PC-3 (cell line): ENCODE results near the gene TFG. TPM values are rescaled to one million over a fixed set of nuclear protein-coding genes. Genes with fewer than 3 reads are reported as not detected.
A peak's percentile ranks its signal among the peaks of the same experiment; 100 is the strongest.

Experiments
- ATAC-seq: fragments of 200-7000 bp; cut with Tn5 transposase; 2 replicates; pipeline ENCODE4 v1.9.1; 2020; ENCODE audit warnings: mild to moderate bottlenecking, moderate library complexity
- BruUV-seq: library from RNA; stranded (reverse); fragments of 400-500 nt; replicated peaks from 2 replicates; lab custom pipeline; 2021; lab: Mats Ljungman, UMichigan
- CTCF ChIA-PET: fragments of 300-600 bp; sonication (Branson Sonifier 250); formaldehyde crosslinking; loops from one replicate; lab custom pipeline; 2022; ENCODE audit warnings: antibody characterized with exemption; lab: Charles Lee
- POLR2A ChIA-PET: fragments of 300-600 bp; sonication (Branson Sonifier 250); formaldehyde crosslinking; loops from one replicate; lab custom pipeline; 2022; ENCODE audit warnings: antibody characterized with exemption; ENCODE audit not compliant: unreplicated experiment; lab: Charles Lee
- DNase-seq: peaks from one replicate; pipeline ENCODE4 v3.0.0-alpha.2; 2015
- H2AFZ ChIP-seq: fragments of 300-600 bp; sonication (generic); 2 replicates; pipeline ENCODE4 v1.6.0; 2016; ENCODE audit warnings: antibody characterized with exemption, low read length
- H3F3A ChIP-seq: fragments of 300-600 bp; sonication (generic); one replicate; pipeline ENCODE4 v1.6.0; 2017; ENCODE audit warnings: antibody characterized with exemption, low read length, control low read depth, mild to moderate bottlenecking; ENCODE audit not compliant: unreplicated experiment
- H3K27ac ChIP-seq: fragments of 300-600 bp; sonication (generic); 2 replicates; pipeline ENCODE4 v1.5.1; 2016; ENCODE audit warnings: mild to moderate bottlenecking, low read length
- H3K27me3 ChIP-seq: fragments of 300-600 bp; sonication (generic); 2 replicates; pipeline ENCODE4 v1.6.1; 2016; ENCODE audit warnings: low read length, mixed read lengths
- H3K36me3 ChIP-seq: fragments of 300-600 bp; sonication (generic); 2 replicates; pipeline ENCODE4 v1.6.1; 2016; ENCODE audit warnings: low read depth, mixed run types, low read length, mixed read lengths
- H3K4me1 ChIP-seq: fragments of 300-600 bp; sonication (generic); 2 replicates; pipeline ENCODE4 v1.5.1; 2016; ENCODE audit warnings: low read length; ENCODE audit not compliant: insufficient read depth
- H3K4me2 ChIP-seq: fragments of 300-600 bp; sonication (generic); 2 replicates; pipeline ENCODE4 v1.6.0; 2016; ENCODE audit warnings: low read length
- H3K4me3 ChIP-seq: fragments of 300-600 bp; sonication (generic); 2 replicates; pipeline ENCODE4 v1.5.1; 2016; ENCODE audit warnings: mild to moderate bottlenecking, low read length, mixed read lengths
- H3K79me2 ChIP-seq: fragments of 300-600 bp; sonication (generic); 2 replicates; pipeline ENCODE4 v1.6.1; 2017; ENCODE audit warnings: low read length, mixed read lengths
- H3K9ac ChIP-seq: fragments of 300-600 bp; sonication (generic); 2 replicates; pipeline ENCODE4 v1.6.0; 2016; ENCODE audit warnings: mild to moderate bottlenecking, low read length
- H3K9me2 ChIP-seq: fragments of 300-600 bp; sonication (generic); replicated peaks from 2 replicates; pipeline ENCODE4 v1.6.1; 2016; ENCODE audit warnings: mixed run types, low read length, mixed read lengths
- H3K9me3 ChIP-seq: fragments of 300-600 bp; sonication (generic); 2 replicates; pipeline ENCODE4 v1.6.1; 2016; ENCODE audit warnings: low read length, mixed read lengths
- H4K20me1 ChIP-seq: fragments of 300-600 bp; sonication (generic); 2 replicates; pipeline ENCODE4 v1.6.1; 2016; ENCODE audit warnings: low read length, mixed read lengths
- EZH2 ChIP-seq: fragments of 300-600 bp; sonication (generic); IDR thresholded peaks from one replicate; pipeline ENCODE4 v1.6.1; 2017; ENCODE audit warnings: antibody characterized with exemption, mild to moderate bottlenecking, low read length; ENCODE audit not compliant: unreplicated experiment
- EZH2phosphoT487 ChIP-seq: fragments of 300-600 bp; sonication (generic); IDR thresholded peaks from 2 replicates; pipeline ENCODE4 v1.6.1; 2018; ENCODE audit warnings: mild to moderate bottlenecking, antibody characterized with exemption, low read length, borderline replicate concordance
- intact Hi-C: fragments of 100-400 bp; cut with micrococcal nuclease; formaldehyde crosslinking; loops from 2 replicates; pipeline ENCODE4 v1.9.0; 2023
- total RNA-seq: library from RNA; depleted of rRNA; stranded (reverse); fragments of >200 nt; gene quantifications from 2 replicates; pipeline ENCODE4 v1.2.3, GENCODE V29; 2014
- TF ChIP-seq, protein P1 (sequence below): fragments of 300-600 bp; sonication (generic); conservative IDR thresholded peaks from 2 replicates; pipeline ENCODE4 v1.5.1; 2017; ENCODE audit warnings: antibody characterized with exemption, low read depth, mild to moderate bottlenecking, low read length

The TFG gene
- total RNA-seq, 1 experiment from 2014 or later: 97.9 TPM

DNA sequence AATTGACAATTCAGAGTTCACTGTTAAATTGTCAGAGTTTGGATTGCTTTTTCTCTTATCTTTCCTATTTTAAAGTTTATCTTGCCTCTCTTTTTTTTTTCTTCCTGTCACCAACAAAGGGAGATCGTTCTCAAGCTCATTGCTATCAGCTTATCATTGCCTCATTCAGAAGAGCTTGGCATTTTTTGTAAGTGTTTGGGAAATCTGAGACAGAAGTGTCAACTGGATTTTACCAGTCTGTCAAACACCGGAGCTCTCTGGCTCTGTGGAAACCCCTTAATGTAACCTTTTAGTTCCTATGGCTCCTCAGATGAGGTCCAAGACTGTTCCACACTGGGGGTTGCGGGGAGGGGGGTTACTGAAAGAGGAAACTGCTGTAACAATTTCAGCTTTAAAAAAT lies 10.6 kb upstream of the TFG start:
- Histone ChIP-seq H3K9me3 (no peaks in the 10 kb centered on the region), H3K4me1 (peaks cover 12% of the 10 kb centered on the region; the same call in 1 of the 2 replicates), H3K9ac (no peak overlapping the region), H3F3A (no peaks in the 10 kb centered on the region), H2AFZ (no peak overlapping the region), H3K36me3 (no peaks in the 10 kb centered on the region), H3K4me3 (no peak overlapping the region), H3K79me2 (no peaks in the 10 kb centered on the region), H3K27ac (no peak overlapping the region), H3K9me2 (no peaks in the 10 kb centered on the region), H4K20me1 (no peaks in the 10 kb centered on the region), H3K4me2 (no peak overlapping the region), H3K27me3 (no peaks in the 10 kb centered on the region)
- ChIA-PET POLR2A (no interaction called here), CTCF (no interaction called here)
- no peak for ATAC-seq
- BruUV-seq: no TSS peak
- DNase-seq: no peak
- intact Hi-C loops: no loop called here
- no peak for TF ChIP-seq EZH2

DNA sequence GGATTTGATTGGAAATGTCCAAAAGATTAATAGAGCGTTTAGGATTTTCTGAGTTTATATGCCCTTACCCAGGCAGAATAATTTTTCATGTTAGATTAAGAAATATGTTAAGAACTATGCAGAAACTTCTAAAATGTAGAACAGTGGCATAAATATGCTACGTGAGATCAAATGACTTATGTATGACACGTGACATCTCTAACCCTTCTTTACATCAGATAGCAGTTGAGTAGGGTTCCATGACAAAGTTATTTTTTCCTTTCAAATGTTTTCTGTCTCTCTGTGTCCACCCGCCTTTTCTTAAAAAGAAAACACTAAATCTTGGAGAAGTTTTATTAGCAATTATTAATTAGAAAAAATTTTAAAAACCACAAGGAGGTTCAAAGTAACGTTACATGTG lies 8.6 kb upstream of the TFG start:
- Histone ChIP-seq H3K9me3 (no peaks in the 10 kb centered on the region), H3K27me3 (no peaks in the 10 kb centered on the region), H3K79me2 (no peaks in the 10 kb centered on the region), H3F3A (no peaks in the 10 kb centered on the region), H3K36me3 (no peaks in the 10 kb centered on the region), H3K4me2 (no peak overlapping the region), H4K20me1 (no peaks in the 10 kb centered on the region), H2AFZ (no peak overlapping the region), H3K9me2 (no peaks in the 10 kb centered on the region), H3K27ac (no peak overlapping the region), H3K4me1 (peaks cover 8% of the 10 kb centered on the region; the same call in 1 of the 2 replicates), H3K9ac (no peak overlapping the region), H3K4me3 (no peak overlapping the region)
- BruUV-seq: no TSS peak
- ChIA-PET CTCF (no interaction called here), POLR2A (no interaction called here)
- DNase-seq (no peak), ATAC-seq (no peak)
- TF ChIP-seq EZH2phosphoT487 (no peak), EZH2 (no peak)
- TF ChIP-seq, protein P1, sequence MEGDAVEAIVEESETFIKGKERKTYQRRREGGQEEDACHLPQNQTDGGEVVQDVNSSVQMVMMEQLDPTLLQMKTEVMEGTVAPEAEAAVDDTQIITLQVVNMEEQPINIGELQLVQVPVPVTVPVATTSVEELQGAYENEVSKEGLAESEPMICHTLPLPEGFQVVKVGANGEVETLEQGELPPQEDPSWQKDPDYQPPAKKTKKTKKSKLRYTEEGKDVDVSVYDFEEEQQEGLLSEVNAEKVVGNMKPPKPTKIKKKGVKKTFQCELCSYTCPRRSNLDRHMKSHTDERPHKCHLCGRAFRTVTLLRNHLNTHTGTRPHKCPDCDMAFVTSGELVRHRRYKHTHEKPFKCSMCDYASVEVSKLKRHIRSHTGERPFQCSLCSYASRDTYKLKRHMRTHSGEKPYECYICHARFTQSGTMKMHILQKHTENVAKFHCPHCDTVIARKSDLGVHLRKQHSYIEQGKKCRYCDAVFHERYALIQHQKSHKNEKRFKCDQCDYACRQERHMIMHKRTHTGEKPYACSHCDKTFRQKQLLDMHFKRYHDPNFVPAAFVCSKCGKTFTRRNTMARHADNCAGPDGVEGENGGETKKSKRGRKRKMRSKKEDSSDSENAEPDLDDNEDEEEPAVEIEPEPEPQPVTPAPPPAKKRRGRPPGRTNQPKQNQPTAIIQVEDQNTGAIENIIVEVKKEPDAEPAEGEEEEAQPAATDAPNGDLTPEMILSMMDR: no peak
- intact Hi-C loops: loop anchor here (5.0 kb wide), 1 partner anchor 883 kb away; the partner anchor contains the start of gene CMSS1

DNA sequence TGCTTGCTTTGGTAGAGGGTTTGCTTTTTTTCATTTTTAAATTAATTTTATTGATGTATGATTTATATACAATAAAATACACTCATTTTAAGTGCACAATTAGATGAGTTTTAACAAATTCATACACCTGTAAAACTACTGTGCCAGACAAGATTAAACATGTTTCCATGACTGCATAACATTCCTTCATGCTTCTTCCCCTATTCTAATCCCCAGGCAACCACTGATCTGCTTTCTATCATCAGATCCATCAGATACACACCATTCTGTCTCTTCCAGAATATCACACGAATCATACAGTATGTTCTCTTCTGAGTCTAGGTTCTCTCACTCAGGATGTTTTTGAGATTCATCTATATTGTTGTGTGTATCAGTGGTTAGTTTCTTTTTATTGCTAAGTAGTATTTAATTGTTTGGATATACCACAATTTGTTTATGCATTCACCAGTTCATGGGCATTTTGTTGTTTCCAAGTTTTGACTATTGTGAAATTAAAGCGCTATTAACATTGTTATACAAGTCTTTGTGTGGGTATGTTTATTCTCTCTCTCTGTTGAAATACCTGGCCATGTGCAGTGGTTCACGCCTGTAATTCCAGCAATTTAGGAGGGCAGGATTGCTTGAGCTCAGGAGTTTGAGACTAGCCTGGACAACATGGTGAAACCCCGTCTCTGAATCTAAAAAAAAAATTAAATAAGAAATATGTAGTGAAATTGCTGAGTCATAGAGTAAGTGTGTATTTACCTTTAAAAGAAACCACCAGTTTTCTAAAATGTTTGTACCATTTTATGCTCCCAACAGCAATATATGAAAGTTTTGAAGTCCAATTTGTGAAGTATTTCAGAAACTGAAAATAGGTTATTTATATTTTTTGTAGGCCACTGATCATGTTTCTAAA lies 7.0 kb upstream of the TFG start:
- ATAC-seq: no peak
- TF ChIP-seq EZH2 (no peak), EZH2phosphoT487 (no peak)
- TF ChIP-seq, protein P1: no peak

More for the DNA sequence above, 7.0 kb upstream of the TFG start:
- Histone ChIP-seq H3K9me2 (no peaks in the 10 kb centered on the region), H4K20me1 (no peaks in the 10 kb centered on the region), H3K9me3 (no peaks in the 10 kb centered on the region), H3K36me3 (no peaks in the 10 kb centered on the region), H3K27ac (no peak overlapping the region), H3K4me1 (peaks cover 7% of the 10 kb centered on the region; the same call in 1 of the 2 replicates), H3K4me3 (no peak overlapping the region), H3K9ac (no peak overlapping the region), H3K4me2 (no peak overlapping the region), H3F3A (no peaks in the 10 kb centered on the region), H3K79me2 (no peaks in the 10 kb centered on the region), H2AFZ (peak overlapping the region; percentile 25; the same call in 1 of the 2 replicates), H3K27me3 (no peaks in the 10 kb centered on the region)
- intact Hi-C loops: loop anchor here (5.0 kb wide), 1 partner anchor 885 kb away; the partner anchor contains the start of gene CMSS1
- BruUV-seq: no TSS peak
- DNase-seq: no peak
- ChIA-PET POLR2A (no interaction called here), CTCF (no interaction called here)
